Spleen (tissue), 11 donors: Measurements from ENCODE around the gene PDCD10. TPM values are rescaled to one million over a fixed set of nuclear protein-coding genes. Genes with fewer than 3 reads are reported as not detected.

Experiments
- DNase-seq: peaks from one replicate; pipeline ENCODE4 v3.0.0-alpha.2; 2020
- H3K27ac ChIP-seq, 8 donors: fragments of 200-600 bp; sonication (generic) in 7 of 8; 1 replicate in 4 of 8; 2 replicates in 4 of 8; pipeline versions ENCODE4 v1.5.0 to v1.8.0; 2016 to 2021; ENCODE audit warnings: inconsistent platforms in 4 of 8, mild to moderate bottlenecking in 4 of 8, moderate library complexity in 1 of 8
- H3K27me3 ChIP-seq, 7 donors: fragments of 200-600 bp; sonication (generic) in 6 of 7; replicated peaks in 1 of 7; 1 replicate in 4 of 7; 2 replicates in 3 of 7; pipeline versions ENCODE4 v1.5.0 to v1.8.0; 2016 to 2021; ENCODE audit warnings: inconsistent platforms in 3 of 7, mild to moderate bottlenecking in 1 of 7
- H3K36me3 ChIP-seq, 6 donors: fragments of 200-600 bp; sonication (generic) in 5 of 6; 1 replicate in 4 of 6; 2 replicates in 2 of 6; pipeline versions ENCODE4 v1.5.0 to v1.8.0; 2016 to 2021; ENCODE audit warnings: inconsistent platforms in 2 of 6
- H3K4me1 ChIP-seq, 6 donors: fragments of 200-600 bp; sonication (generic) in 5 of 6; 1 replicate in 3 of 6; 2 replicates in 3 of 6; pipeline versions ENCODE4 v1.5.0 to v1.8.0; 2016 to 2021; ENCODE audit warnings: inconsistent platforms in 3 of 6
- H3K4me3 ChIP-seq, 8 donors: fragments of 200-600 bp; sonication (generic) in 7 of 8; 1 replicate in 4 of 8; 2 replicates in 4 of 8; pipeline versions ENCODE4 v1.5.0 to v1.8.0; 2016 to 2021; ENCODE audit warnings: inconsistent platforms in 4 of 8, mild to moderate bottlenecking in 4 of 8, moderate library complexity in 2 of 8
- H3K9me3 ChIP-seq, 8 donors: fragments of 200-600 bp; sonication (generic) in 7 of 8; 1 replicate in 4 of 8; 2 replicates in 4 of 8; pipeline versions ENCODE4 v1.5.0 to v1.8.0; 2016 to 2021; ENCODE audit warnings: inconsistent platforms in 4 of 8
- CTCF ChIP-seq, 11 experiments: fragments of 200-600 bp in 7 of 11; fragments of 450-650 bp in 4 of 11; sonication (generic) in 4 of 11; IDR thresholded peaks in 8 of 11; conservative IDR thresholded peaks in 3 of 11; 1 replicate in 7 of 11; 2 replicates in 4 of 11; pipeline versions ENCODE4 v1.4.0 to v1.8.0; 2016 to 2021; ENCODE audit warnings: antibody characterized with exemption in 11 of 11, inconsistent platforms in 4 of 11, mild to moderate bottlenecking in 1 of 11
- POLR2A ChIP-seq, 3 donors: fragments of 450-650 bp; IDR thresholded peaks; one replicate each; pipeline ENCODE4 v1.5.1; 2017; ENCODE audit warnings: antibody characterized with exemption in 3 of 3, mild to moderate bottlenecking in 1 of 3
- POLR2AphosphoS5 ChIP-seq, 3 donors: sonication (generic); formaldehyde crosslinking; IDR thresholded peaks; one replicate each; pipeline ENCODE4 v1.5.1; 2017; ENCODE audit warnings: antibody characterized with exemption in 3 of 3
- whole genome bisulfite sequencing, 5 donors: extraction: QIAGEN DNeasy Blood & Tissue Kit in 3 of 5; methylation state at CpG; one replicate each; pipeline versions ENCODE4 v1.1.5 to v1.1.7; 2013 to 2018; 5-methylcytosine and 5-hydroxymethylcytosine counted together
- intact Hi-C: fragments of 100-400 bp; cut with DNase I; formaldehyde crosslinking; loops from one replicate; pipeline ENCODE4 v1.15.0; 2023; ENCODE audit warnings: low total_unique reads
- polyA plus RNA-seq, 3 donors: library from polyadenylated mRNA; stranded (reverse); fragments of 200-250 nt; gene quantifications; one replicate each; pipeline ENCODE4 v1.2.1, GENCODE V29; 2013
- total RNA-seq, 7 donors: library from RNA; depleted of rRNA in 3 of 7; stranded (reverse); fragments of >200 nt in 3 of 7; fragmentation: NEBNext Ultra II Directional in 4 of 7; extraction: Animal tissue kit (Norgen Biotek cat#: 25700) in 4 of 7; gene quantifications; one replicate each; pipeline versions ENCODE4 v1.1.0 to v1.2.1, GENCODE V29; 2016 to 2021
- donor health status: healthy with polysubstance abuse.
- donor health status: DM: no; HTN: no; CAD: no; lungs with moderate emphysema.
- donor health status: DM: no; HTN: no; CAD: no.
- donor health status: Bipolar disorder and iron deficiency.
- donor health status: healthy.
- donor health status: DM: no; HTN: no; CAD: no.
- donor health status: DM: yes; HTN: yes; CAD: no.

PDCD10 gene
- total and polyA plus RNA-seq, 10 donors, result 25.5 to 94.5 (median 51.0) TPM

- no peak for TF ChIP-seq POLR2A (IDR thresholded peaks at IDR 0.05)
- peak overlapping the region in 5 of 8 donors; percentile 93 to 96 (median 94) for H3K27ac ChIP-seq
- intact Hi-C loops, result no loop called here
- no peaks in the 10 kb centered on the region for H3K27me3 ChIP-seq
- H3K4me3 ChIP-seq, result peak overlapping the region in 6 of 8 donors; percentile 87 to 99 (median 99)
- no peak for DNase-seq
- peaks cover 0 to 8% (median 0%) of the 10 kb centered on the region in 6 donors for H3K36me3 ChIP-seq
- 20 to 29% (median 29%) methylated on average over 7 of the region's 7 CpGs for WGBS, 5 donors
- peaks cover 11 to 65% (median 46%) of the 10 kb centered on the region in 6 donors for H3K4me1 ChIP-seq
- no peaks in the 10 kb centered on the region for H3K9me3 ChIP-seq
Measured at GRCh38 chr3:167736264-167736787, 1.6 kb upstream of the PDCD10 start.

- DNase-seq, result peak; percentile 95
- Histone ChIP-seq H3K9me3 (no peaks in the 10 kb centered on the region), H3K4me1 (peaks cover 11 to 65% (median 52%) of the 10 kb centered on the region in 6 donors), H3K27ac (peak within 1 kb of the TSS; percentile 86 to 96 (median 93)), H3K27me3 (no peaks in the 10 kb centered on the region), H3K4me3 (peak within 1 kb of the TSS; percentile 87 to 99 (median 98)), H3K36me3 (peaks cover 0 to 9% (median 0%) of the 10 kb centered on the region in 6 donors)
- intact Hi-C loops, result no loop called here
- WGBS, 5 donors, result 0 to 1% (median 0%) methylated on average over 31 to 37 of the region's 37 CpGs
- TF ChIP-seq POLR2AphosphoS5 (IDR thresholded peaks at IDR 0.05) (peak; percentile 83 to 92 (median 88)), POLR2A (IDR thresholded peaks at IDR 0.05) (peak in 1 of 3 donors; percentile 48), CTCF (IDR thresholded peaks at IDR 0.05 in 8 of 11, conservative IDR thresholded peaks at IDR 0.05 in 3 of 11) (peak in 1 of 11 experiments; percentile 35)
Measured at GRCh38 chr3:167735233-167736138, 794 bp upstream of the PDCD10 start, which contains the start of gene SERPINI1. Gene SERPINI1, plus strand, starts transcription at chr3:167735721. Its CDS starts 53,408 bp downstream, at chr3:167789129.

- TF ChIP-seq POLR2AphosphoS5 (IDR thresholded peaks at IDR 0.05) (no peak), POLR2A (IDR thresholded peaks at IDR 0.05) (no peak), CTCF (IDR thresholded peaks at IDR 0.05 in 8 of 11, conservative IDR thresholded peaks at IDR 0.05 in 3 of 11) (no peak)
- WGBS, 5 donors, result 0 to 1% (median 0%) methylated on average over 12 of the region's 12 CpGs
- intact Hi-C loops, result no loop called here
- H3K4me3 ChIP-seq, result peak overlapping the region; percentile 87 to 99 (median 98)
- no peaks in the 10 kb centered on the region for H3K27me3 ChIP-seq
- peak overlapping the region; percentile 86 to 96 (median 93) for H3K27ac ChIP-seq
- peaks cover 12 to 80% (median 66%) of the 10 kb centered on the region in 6 donors for H3K4me1 ChIP-seq
- H3K9me3 ChIP-seq, result no peaks in the 10 kb centered on the region
- no peak for DNase-seq
- H3K36me3 ChIP-seq, result peaks cover 0 to 9% (median 0%) of the 10 kb centered on the region in 6 donors
Measured at GRCh38 chr3:167733961-167734497, 663 bp downstream of the PDCD10 start.

- DNase-seq, result no peak
- intact Hi-C loops, result no loop called here
Measured at GRCh38 chr3:167732313-167733065, 2.2 kb downstream of the PDCD10 start.

More at GRCh38 chr3:167732313-167733065, 2.2 kb downstream of the PDCD10 start:
- WGBS, 5 donors, result 61 to 85% (median 72%) methylated on average over 7 of the region's 7 CpGs
- Histone ChIP-seq H3K27ac (no peak overlapping the region), H3K36me3 (peaks cover 0 to 9% (median 0%) of the 10 kb centered on the region in 6 donors), H3K9me3 (no peaks in the 10 kb centered on the region), H3K4me1 (peaks cover 21 to 87% (median 79%) of the 10 kb centered on the region in 6 donors), H3K4me3 (no peak overlapping the region), H3K27me3 (no peaks in the 10 kb centered on the region)
- no peak for TF ChIP-seq POLR2AphosphoS5 (IDR thresholded peaks at IDR 0.05)
- no peak for TF ChIP-seq POLR2A (IDR thresholded peaks at IDR 0.05)
- no peak for TF ChIP-seq CTCF (IDR thresholded peaks at IDR 0.05 in 8 of 11, conservative IDR thresholded peaks at IDR 0.05 in 3 of 11)
